Measurements from ENCODE around the gene FECH. TPM values are rescaled to one million over a fixed set of nuclear protein-coding genes. Genes with fewer than 3 reads are reported as not detected.

Gene FECH
- 36.3 to 44.3 TPM (median 42.2 TPM) in 5 replicates for total RNA-seq (2022; extraction: Qiagen RNA extraction; ENCODE audit: low read depth)

GRCh38 chr18:57586251-57587049, at the start of gene FECH:
Gene FECH, minus strand, starts transcription at chr18:57586702. Its CDS starts 82 bp downstream, at chr18:57586620.

Other genes with a start within 250 kb of the FECH start
- not detected in 5 replicates for gene ST8SIA3, start 234.1 kb downstream of the FECH start, total RNA-seq (2022; extraction: Qiagen RNA extraction; ENCODE audit: low read depth)
- 0.35 to 0.67 TPM (median 0.41 TPM) in 5 replicates for gene ONECUT2, start 151.3 kb downstream of the FECH start, total RNA-seq (2022; extraction: Qiagen RNA extraction; ENCODE audit: low read depth)
- 83.3 to 164 TPM (median 95.4 TPM) in 5 replicates for gene NARS1, start 35.1 kb upstream of the FECH start, total RNA-seq (2022; extraction: Qiagen RNA extraction; ENCODE audit: low read depth)
- 8.6 to 11.9 TPM (median 9.7 TPM) in 5 replicates for gene ATP8B1, start 216.6 kb upstream of the FECH start, total RNA-seq (2022; extraction: Qiagen RNA extraction; ENCODE audit: low read depth)